VCaP (cell line): ENCODE data around the gene PSMB8.

ENCODE experiments used
- H3K27ac ChIP-seq: fragments of 450-650 bp; 2 replicates; pipeline ENCODE4 v1.5.1; 2017
- CTCF ChIP-seq: fragments of 450-650 bp; conservative IDR thresholded peaks from 2 replicates; pipeline ENCODE4 v1.5.1; 2017; ENCODE audit warnings: mild to moderate bottlenecking, moderate library complexity

The PSMB8 gene

GRCh38 chr6:32832535-32832934 lies 11.3 kb downstream of the PSMB8 start:
- TF ChIP-seq CTCF, result no peak
- H3K27ac ChIP-seq, result no peak overlapping the region

GRCh38 chr6:32830936-32831335 lies 12.9 kb downstream of the PSMB8 start:
- TF ChIP-seq CTCF, result no peak

GRCh38 chr6:32830017-32830416 lies 13.8 kb downstream of the PSMB8 start:
- TF ChIP-seq CTCF, result no peak
- H3K27ac ChIP-seq, result no peak overlapping the region

More at GRCh38 chr6:32830936-32831335, 12.9 kb downstream of the PSMB8 start:
- H3K27ac ChIP-seq, result no peak overlapping the region

- H3K27ac ChIP-seq, result no peak overlapping the region
- TF ChIP-seq CTCF, result no peak
Observed at GRCh38 chr6:32829495-32829894, 14.4 kb downstream of the PSMB8 start.

- no peak for TF ChIP-seq CTCF
- no peak overlapping the region for H3K27ac ChIP-seq
Observed at GRCh38 chr6:32827025-32827424, 16.8 kb downstream of the PSMB8 start.

GRCh38 chr6:32825966-32826365 lies 17.9 kb downstream of the PSMB8 start:
- no peak overlapping the region for H3K27ac ChIP-seq
- peak; percentile 56 for TF ChIP-seq CTCF

- TF ChIP-seq CTCF, result no peak
- no peak overlapping the region for H3K27ac ChIP-seq
Observed at GRCh38 chr6:32819729-32820128, 24.1 kb downstream of the PSMB8 start.

GRCh38 chr6:32818867-32819266 lies 25.0 kb downstream of the PSMB8 start:
- no peak for TF ChIP-seq CTCF
- H3K27ac ChIP-seq, result no peak overlapping the region
